GM12892 (cell line): ENCODE measurements around the gene KIAA1671.

Source experiments
- POLR2A ChIP-seq: IDR thresholded peaks from 2 replicates; pipeline ENCODE4 v1.6.1; 2011; ENCODE audit warnings: low read depth, low read length, control low read depth
- POLR2AphosphoS5 ChIP-seq: IDR thresholded peaks from 2 replicates; pipeline ENCODE4 v1.6.1; 2011; ENCODE audit warnings: low read depth, low read length, control low read depth
- TAF1 ChIP-seq: IDR thresholded peaks from 2 replicates; pipeline ENCODE4 v1.6.1; 2011; ENCODE audit warnings: low read depth, mild to moderate bottlenecking, control low read depth, low read length, borderline replicate concordance

- TF ChIP-seq POLR2AphosphoS5 (no peak), POLR2A (no peak), TAF1 (no peak)
These were observed 148.4 kb downstream of the KIAA1671 start for GRCh38 chr22:25100948-25101347.
